Measurements from ENCODE around the gene RAB29. TPM values are rescaled to one million over a fixed set of nuclear protein-coding genes. Genes with fewer than 3 reads are reported as not detected.
A peak's percentile ranks its signal among the peaks of the same experiment; 100 is the strongest.

RAB29 gene
- total and polyA plus RNA-seq, 2 donors (not counting 1 experiment from before 2014, with no cell fraction given) = 51.7 to 61.4 TPM

- H3K27me3 ChIP-seq (replicated peaks in 1 of 4; ENCODE audit: control extremely low read depth in 1 of 4, control insufficient read depth in 3 of 4, insufficient read depth in 4 of 4, low read length in 3 of 4) = no peaks in the 10 kb centered on the region
- H3K4me1 ChIP-seq (ENCODE audit: control insufficient read depth in 2 of 2, insufficient read depth in 2 of 2, low read length in 2 of 2) = peaks cover 5 to 27% of the 10 kb centered on the region in 2 donors
- no peak overlapping the region for H3K4me2 ChIP-seq (replicated peaks; ENCODE audit: low read depth, low read length, poor library complexity, severe bottlenecking)
- no peaks in the 10 kb centered on the region for H3K79me2 ChIP-seq (ENCODE audit: control insufficient read depth, insufficient read depth, low read length)
- H3K36me3 ChIP-seq (replicated peaks in 1 of 2; ENCODE audit: control extremely low read depth in 1 of 2, control insufficient read depth in 1 of 2, extremely low read depth in 1 of 2, insufficient read depth in 2 of 2, low read length in 1 of 2) = peaks cover 0 to 62% of the 10 kb centered on the region in 2 experiments
- ATAC-seq (ENCODE audit: low read depth) (peak; percentile 58), DNase-seq (no peak)
- ChIA-PET POLR2A (interaction anchor here (1.3 kb wide), 1 partner anchor 64 kb away, joined by 3 read pairs; no protein-coding TSS in a partner anchor), CTCF (interaction anchor here (0.6 to 12.1 kb wide), 12 partner anchors 11 to 317 kb away, joined by 3 to 434 read pairs (median 15); no protein-coding TSS in a partner anchor)
- no peak overlapping the region for H3K9ac ChIP-seq (ENCODE audit: low read length)
- TF ChIP-seq EZH2 (IDR thresholded peaks at IDR 0.05; ENCODE audit: borderline replicate concordance, insufficient read depth, low read depth, low read length, poor library complexity, severe bottlenecking) (no peak), CTCF (IDR thresholded peaks at IDR 0.05) (no peak)
- Mint-ChIP-seq H3K4me3 (no peak overlapping the region), H3K9me3 (ENCODE audit: insufficient read depth) (no peaks in the 10 kb centered on the region), H3K27me3 (no peaks in the 10 kb centered on the region), H3K27ac (peak overlapping the region; percentile 42), H3K4me1 (peaks cover 27% of the 10 kb centered on the region)
- no peaks in the 10 kb centered on the region for H3K9me3 ChIP-seq (ENCODE audit: control extremely low read depth in 1 of 3, control insufficient read depth in 2 of 3, insufficient read depth in 1 of 3, low read length in 2 of 3)
- WGBS (ENCODE audit: insufficient coverage) = 60% methylated on average over 1 of the region's 5 CpGs
- no peaks in the 10 kb centered on the region for H4K20me1 ChIP-seq (ENCODE audit: control insufficient read depth, insufficient read depth, low read length, poor library complexity, severe bottlenecking)
- intact Hi-C loops (cut with micrococcal nuclease) = no loop called here
- H3K27ac ChIP-seq (ENCODE audit: low read length in 2 of 2) = no peak overlapping the region
- no peak overlapping the region for H2AFZ ChIP-seq (ENCODE audit: insufficient read depth, low read depth, low read length, poor library complexity, severe bottlenecking)
- H3K4me3 ChIP-seq (ENCODE audit: control extremely low read depth in 1 of 5, extremely low read depth in 1 of 5, insufficient read depth in 1 of 5, low read depth in 2 of 5, low read length in 4 of 5) = no peak overlapping the region
Observed at GRCh38 chr1:205794011-205794730, 18.9 kb upstream of the RAB29 start.

Measured in B cell (primary cell).